Transverse colon (tissue), 3 donors: ENCODE results near the gene FNDC7.
"Not testable (repeated sequence)": the region's sequence is repeated elsewhere in the genome, so short reads cannot be mapped to it uniquely, and the experiment has no call there.

Experiments
- CTCF ChIP-seq, 5 experiments: fragments of 200-600 bp in 3 of 5; fragments of 450-650 bp in 2 of 5; sonication (generic) in 3 of 5; IDR thresholded peaks; 1 replicate in 2 of 5; 2 replicates in 3 of 5; pipeline ENCODE4 v1.5.1; 2016 to 2017; ENCODE audit warnings: antibody characterized with exemption in 5 of 5, inconsistent platforms in 3 of 5, mild to moderate bottlenecking in 2 of 5, moderate library complexity in 1 of 5
- EP300 ChIP-seq: sonication (generic); formaldehyde crosslinking; IDR thresholded peaks from one replicate; pipeline ENCODE4 v1.6.1; 2017; ENCODE audit warnings: antibody characterized with exemption, low read depth
- POLR2A ChIP-seq: fragments of 450-650 bp; IDR thresholded peaks from one replicate; pipeline ENCODE4 v1.6.1; 2016; ENCODE audit warnings: antibody characterized with exemption, mild to moderate bottlenecking, moderate library complexity

GRCh38 chr1:108702109-108702508 is 10.6 kb upstream of the FNDC7 start:
- not testable (repeated sequence) for TF ChIP-seq CTCF (IDR thresholded peaks at IDR 0.05); POLR2A; EP300
